PC-3 (cell line): ENCODE results near the gene TOLLIP. TPM values are rescaled to one million over a fixed set of nuclear protein-coding genes. Genes with fewer than 3 reads are reported as not detected.

Experiments used
- ATAC-seq: fragments of 200-7000 bp; cut with Tn5 transposase; 2 replicates; pipeline ENCODE4 v1.9.1; 2020; ENCODE audit warnings: mild to moderate bottlenecking, moderate library complexity
- BruUV-seq: library from RNA; stranded (reverse); fragments of 400-500 nt; replicated peaks from 2 replicates; lab custom pipeline; 2021; lab: Mats Ljungman, UMichigan
- CTCF ChIA-PET: fragments of 300-600 bp; sonication (Branson Sonifier 250); formaldehyde crosslinking; loops from one replicate; lab custom pipeline; 2022; ENCODE audit warnings: antibody characterized with exemption; lab: Charles Lee
- POLR2A ChIA-PET: fragments of 300-600 bp; sonication (Branson Sonifier 250); formaldehyde crosslinking; loops from one replicate; lab custom pipeline; 2022; ENCODE audit warnings: antibody characterized with exemption; ENCODE audit not compliant: unreplicated experiment; lab: Charles Lee
- DNase-seq: peaks from one replicate; pipeline ENCODE4 v3.0.0-alpha.2; 2015
- H2AFZ ChIP-seq: fragments of 300-600 bp; sonication (generic); 2 replicates; pipeline ENCODE4 v1.6.0; 2016; ENCODE audit warnings: antibody characterized with exemption, low read length
- H3F3A ChIP-seq: fragments of 300-600 bp; sonication (generic); one replicate; pipeline ENCODE4 v1.6.0; 2017; ENCODE audit warnings: antibody characterized with exemption, low read length, control low read depth, mild to moderate bottlenecking; ENCODE audit not compliant: unreplicated experiment
- H3K27ac ChIP-seq: fragments of 300-600 bp; sonication (generic); 2 replicates; pipeline ENCODE4 v1.5.1; 2016; ENCODE audit warnings: mild to moderate bottlenecking, low read length
- H3K27me3 ChIP-seq: fragments of 300-600 bp; sonication (generic); 2 replicates; pipeline ENCODE4 v1.6.1; 2016; ENCODE audit warnings: low read length, mixed read lengths
- H3K36me3 ChIP-seq: fragments of 300-600 bp; sonication (generic); 2 replicates; pipeline ENCODE4 v1.6.1; 2016; ENCODE audit warnings: low read depth, mixed run types, low read length, mixed read lengths
- H3K4me1 ChIP-seq: fragments of 300-600 bp; sonication (generic); 2 replicates; pipeline ENCODE4 v1.5.1; 2016; ENCODE audit warnings: low read length; ENCODE audit not compliant: insufficient read depth
- H3K4me2 ChIP-seq: fragments of 300-600 bp; sonication (generic); 2 replicates; pipeline ENCODE4 v1.6.0; 2016; ENCODE audit warnings: low read length
- H3K4me3 ChIP-seq: fragments of 300-600 bp; sonication (generic); 2 replicates; pipeline ENCODE4 v1.5.1; 2016; ENCODE audit warnings: mild to moderate bottlenecking, low read length, mixed read lengths
- H3K79me2 ChIP-seq: fragments of 300-600 bp; sonication (generic); 2 replicates; pipeline ENCODE4 v1.6.1; 2017; ENCODE audit warnings: low read length, mixed read lengths
- H3K9ac ChIP-seq: fragments of 300-600 bp; sonication (generic); 2 replicates; pipeline ENCODE4 v1.6.0; 2016; ENCODE audit warnings: mild to moderate bottlenecking, low read length
- H3K9me2 ChIP-seq: fragments of 300-600 bp; sonication (generic); replicated peaks from 2 replicates; pipeline ENCODE4 v1.6.1; 2016; ENCODE audit warnings: mixed run types, low read length, mixed read lengths
- H3K9me3 ChIP-seq: fragments of 300-600 bp; sonication (generic); 2 replicates; pipeline ENCODE4 v1.6.1; 2016; ENCODE audit warnings: low read length, mixed read lengths
- H4K20me1 ChIP-seq: fragments of 300-600 bp; sonication (generic); 2 replicates; pipeline ENCODE4 v1.6.1; 2016; ENCODE audit warnings: low read length, mixed read lengths
- EZH2 ChIP-seq: fragments of 300-600 bp; sonication (generic); IDR thresholded peaks from one replicate; pipeline ENCODE4 v1.6.1; 2017; ENCODE audit warnings: antibody characterized with exemption, mild to moderate bottlenecking, low read length; ENCODE audit not compliant: unreplicated experiment
- EZH2phosphoT487 ChIP-seq: fragments of 300-600 bp; sonication (generic); IDR thresholded peaks from 2 replicates; pipeline ENCODE4 v1.6.1; 2018; ENCODE audit warnings: mild to moderate bottlenecking, antibody characterized with exemption, low read length, borderline replicate concordance
- intact Hi-C: fragments of 100-400 bp; cut with micrococcal nuclease; formaldehyde crosslinking; loops from 2 replicates; pipeline ENCODE4 v1.9.0; 2023
- total RNA-seq: library from RNA; depleted of rRNA; stranded (reverse); fragments of >200 nt; gene quantifications from 2 replicates; pipeline ENCODE4 v1.2.3, GENCODE V29; 2014
- TF ChIP-seq, protein P1 (sequence below): fragments of 300-600 bp; sonication (generic); conservative IDR thresholded peaks from 2 replicates; pipeline ENCODE4 v1.5.1; 2017; ENCODE audit warnings: antibody characterized with exemption, low read depth, mild to moderate bottlenecking, low read length

Gene TOLLIP
- total RNA-seq, 1 experiment from 2014 or later, result 43.2 TPM

DNA sequence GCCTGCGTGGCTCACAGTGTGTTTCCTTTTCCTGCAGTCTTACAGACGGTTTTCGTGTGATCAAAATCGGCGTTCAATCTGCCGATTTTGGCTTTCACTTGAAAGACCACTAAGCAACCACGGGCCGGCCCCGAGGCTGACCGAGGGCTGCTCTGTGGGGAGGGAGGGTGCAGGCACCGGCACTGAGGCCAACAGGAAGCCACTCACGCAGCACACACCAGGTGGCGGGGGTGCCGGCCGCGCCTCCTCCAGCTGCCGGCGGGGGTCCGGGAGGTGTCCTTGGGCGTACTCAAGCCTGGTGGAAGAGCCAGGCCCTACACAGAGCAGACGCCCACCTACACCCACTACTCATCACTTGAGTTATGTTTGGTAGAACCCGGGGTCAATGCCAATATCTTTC lies 14.3 kb downstream of the TOLLIP start:
- DNase-seq (no peak), ATAC-seq (no peak)
- H3K79me2 ChIP-seq, result peaks cover 37% of the 10 kb centered on the region
- H3K4me2 ChIP-seq, result no peak overlapping the region
- peaks cover 13% of the 10 kb centered on the region; the same call in 1 of the 2 replicates for H3K4me1 ChIP-seq
- H3K9ac ChIP-seq, result no peak overlapping the region
- H3K27ac ChIP-seq, result no peak overlapping the region
- no peak overlapping the region for H2AFZ ChIP-seq
- no peaks in the 10 kb centered on the region for H3K9me3 ChIP-seq
- peaks cover 6% of the 10 kb centered on the region; the same call in 1 of the 2 replicates for H4K20me1 ChIP-seq
- no peak overlapping the region for H3K4me3 ChIP-seq
- no peak for TF ChIP-seq EZH2
- no peak for TF ChIP-seq EZH2phosphoT487
- TF ChIP-seq, protein P1, sequence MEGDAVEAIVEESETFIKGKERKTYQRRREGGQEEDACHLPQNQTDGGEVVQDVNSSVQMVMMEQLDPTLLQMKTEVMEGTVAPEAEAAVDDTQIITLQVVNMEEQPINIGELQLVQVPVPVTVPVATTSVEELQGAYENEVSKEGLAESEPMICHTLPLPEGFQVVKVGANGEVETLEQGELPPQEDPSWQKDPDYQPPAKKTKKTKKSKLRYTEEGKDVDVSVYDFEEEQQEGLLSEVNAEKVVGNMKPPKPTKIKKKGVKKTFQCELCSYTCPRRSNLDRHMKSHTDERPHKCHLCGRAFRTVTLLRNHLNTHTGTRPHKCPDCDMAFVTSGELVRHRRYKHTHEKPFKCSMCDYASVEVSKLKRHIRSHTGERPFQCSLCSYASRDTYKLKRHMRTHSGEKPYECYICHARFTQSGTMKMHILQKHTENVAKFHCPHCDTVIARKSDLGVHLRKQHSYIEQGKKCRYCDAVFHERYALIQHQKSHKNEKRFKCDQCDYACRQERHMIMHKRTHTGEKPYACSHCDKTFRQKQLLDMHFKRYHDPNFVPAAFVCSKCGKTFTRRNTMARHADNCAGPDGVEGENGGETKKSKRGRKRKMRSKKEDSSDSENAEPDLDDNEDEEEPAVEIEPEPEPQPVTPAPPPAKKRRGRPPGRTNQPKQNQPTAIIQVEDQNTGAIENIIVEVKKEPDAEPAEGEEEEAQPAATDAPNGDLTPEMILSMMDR, result no peak
- intact Hi-C loops, result no loop called here
- H3K27me3 ChIP-seq, result no peaks in the 10 kb centered on the region
- CTCF ChIA-PET, result no interaction called here
- no TSS peak for BruUV-seq
- H3F3A ChIP-seq, result no peaks in the 10 kb centered on the region
- POLR2A ChIA-PET, result no interaction called here
- H3K36me3 ChIP-seq, result peaks cover under 1% of the 10 kb centered on the region; the same call in 1 of the 2 replicates
- H3K9me2 ChIP-seq, result no peaks in the 10 kb centered on the region

DNA sequence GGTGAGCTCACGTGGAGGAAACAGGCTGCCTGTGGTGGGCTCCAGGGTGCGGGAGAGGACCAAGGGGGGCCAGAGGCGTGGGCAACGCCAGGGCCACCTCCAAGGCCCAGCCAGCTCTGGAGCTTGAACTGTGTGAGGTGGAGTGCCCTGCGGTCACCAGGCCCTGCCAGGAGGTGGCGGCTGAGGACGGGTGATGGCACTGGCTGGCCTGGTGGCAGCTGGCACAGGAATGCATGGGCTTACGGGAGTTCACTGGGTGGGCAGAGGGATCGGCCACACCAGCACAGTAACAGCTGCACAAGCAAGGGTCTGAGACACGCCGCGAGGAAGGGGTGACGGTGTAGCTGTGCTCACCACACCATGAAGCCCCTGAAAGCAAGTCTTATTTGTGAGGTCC lies 15.8 kb downstream of the TOLLIP start:
- intact Hi-C loops, result no loop called here
- Histone ChIP-seq H3K27me3 (no peaks in the 10 kb centered on the region), H2AFZ (no peak overlapping the region), H3K4me2 (no peak overlapping the region), H3K4me1 (peaks cover under 1% of the 10 kb centered on the region; the same call in 1 of the 2 replicates), H3K27ac (no peak overlapping the region), H3F3A (no peaks in the 10 kb centered on the region), H3K79me2 (peaks cover 23% of the 10 kb centered on the region), H3K9ac (no peak overlapping the region), H3K4me3 (no peak overlapping the region), H3K9me3 (no peaks in the 10 kb centered on the region), H3K36me3 (peaks cover 11% of the 10 kb centered on the region; the same call in 1 of the 2 replicates), H3K9me2 (no peaks in the 10 kb centered on the region), H4K20me1 (peaks cover 3% of the 10 kb centered on the region; the same call in 1 of the 2 replicates)
- DNase-seq (peak; percentile 27), ATAC-seq (peak; percentile 75)
- CTCF ChIA-PET, result no interaction called here
- TF ChIP-seq EZH2, result no peak
- TF ChIP-seq, protein P1, result peak; percentile 58
- BruUV-seq, result no TSS peak
- POLR2A ChIA-PET, result no interaction called here

DNA sequence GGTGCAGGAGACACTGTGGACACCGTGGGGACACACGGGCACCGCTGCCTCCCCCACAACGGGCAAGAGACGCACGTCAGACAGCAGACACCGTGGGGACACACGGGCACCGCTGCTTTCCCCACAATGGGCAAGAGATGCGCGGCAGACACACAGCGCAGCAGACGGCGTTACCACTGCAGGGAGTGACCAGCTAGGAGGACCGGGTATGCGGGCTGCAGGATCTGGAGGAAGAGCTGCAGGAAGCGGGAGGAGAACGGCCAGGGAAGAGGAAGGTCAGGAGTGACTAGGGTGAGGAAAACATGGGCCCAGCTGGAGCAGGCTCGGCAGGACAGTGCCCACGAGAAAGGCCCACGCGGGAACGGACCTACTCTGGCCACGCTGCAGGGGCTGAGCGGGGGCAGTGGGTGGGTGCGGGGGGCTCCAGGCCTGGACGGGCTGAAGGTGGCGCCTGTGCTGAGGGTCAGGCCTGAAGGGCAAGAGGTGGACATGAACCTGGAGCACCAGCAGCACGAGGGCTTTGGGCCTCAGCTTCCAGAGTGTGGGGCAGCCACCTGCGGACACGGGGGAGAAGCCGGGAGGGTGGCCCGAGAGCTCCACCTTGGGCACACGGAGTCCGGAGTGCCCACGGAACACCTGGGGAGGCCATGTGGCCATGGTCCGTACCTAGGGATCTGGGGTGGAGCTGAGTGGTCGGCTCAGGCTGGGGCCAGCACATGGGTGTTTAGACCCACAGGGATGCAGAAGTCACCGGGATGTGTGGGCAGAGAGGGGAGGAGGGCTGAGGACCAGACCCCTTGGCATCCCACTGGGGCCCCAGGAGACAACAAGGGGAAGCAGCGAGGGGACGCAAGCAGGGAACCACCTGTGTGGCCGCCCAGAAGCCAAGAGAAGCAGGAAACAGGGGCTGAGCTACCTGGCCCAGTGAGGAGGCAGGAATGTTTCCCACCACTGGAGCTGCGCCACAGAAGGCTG lies 16.5 kb downstream of the TOLLIP start:
- no peak for TF ChIP-seq EZH2phosphoT487
- TF ChIP-seq EZH2, result no peak
- TF ChIP-seq, protein P1, result no peak
- Histone ChIP-seq H3K36me3 (peaks cover 15% of the 10 kb centered on the region; the same call in 1 of the 2 replicates), H4K20me1 (no peaks in the 10 kb centered on the region), H3K79me2 (peaks cover 16% of the 10 kb centered on the region), H3K27ac (no peak overlapping the region), H3K9ac (no peak overlapping the region), H2AFZ (no peak overlapping the region), H3K9me3 (no peaks in the 10 kb centered on the region), H3K9me2 (no peaks in the 10 kb centered on the region), H3K4me2 (no peak overlapping the region), H3K27me3 (no peaks in the 10 kb centered on the region), H3K4me3 (no peak overlapping the region), H3F3A (no peaks in the 10 kb centered on the region), H3K4me1 (no peaks in the 10 kb centered on the region)
- CTCF ChIA-PET, result no interaction called here
- no peak for DNase-seq
- intact Hi-C loops, result no loop called here
- BruUV-seq, result no TSS peak
- ATAC-seq, result no peak
- POLR2A ChIA-PET, result no interaction called here
